Measurements from ENCODE around the gene DGKD.
A peak's percentile ranks its signal among the peaks of the same experiment; 100 is the strongest.
"Not testable (repeated sequence)": the region's sequence is repeated elsewhere in the genome, so short reads cannot be mapped to it uniquely, and the experiment has no call there.

The DGKD gene

GRCh38 chr2:233389601-233390125 is 35.4 kb downstream of the DGKD start:
- peaks cover 36% of the 10 kb centered on the region; the same call in 1 of the 2 replicates for H3K36me3 ChIP-seq (ENCODE audit: insufficient read depth, low read length)
- TF ChIP-seq, protein P1, sequence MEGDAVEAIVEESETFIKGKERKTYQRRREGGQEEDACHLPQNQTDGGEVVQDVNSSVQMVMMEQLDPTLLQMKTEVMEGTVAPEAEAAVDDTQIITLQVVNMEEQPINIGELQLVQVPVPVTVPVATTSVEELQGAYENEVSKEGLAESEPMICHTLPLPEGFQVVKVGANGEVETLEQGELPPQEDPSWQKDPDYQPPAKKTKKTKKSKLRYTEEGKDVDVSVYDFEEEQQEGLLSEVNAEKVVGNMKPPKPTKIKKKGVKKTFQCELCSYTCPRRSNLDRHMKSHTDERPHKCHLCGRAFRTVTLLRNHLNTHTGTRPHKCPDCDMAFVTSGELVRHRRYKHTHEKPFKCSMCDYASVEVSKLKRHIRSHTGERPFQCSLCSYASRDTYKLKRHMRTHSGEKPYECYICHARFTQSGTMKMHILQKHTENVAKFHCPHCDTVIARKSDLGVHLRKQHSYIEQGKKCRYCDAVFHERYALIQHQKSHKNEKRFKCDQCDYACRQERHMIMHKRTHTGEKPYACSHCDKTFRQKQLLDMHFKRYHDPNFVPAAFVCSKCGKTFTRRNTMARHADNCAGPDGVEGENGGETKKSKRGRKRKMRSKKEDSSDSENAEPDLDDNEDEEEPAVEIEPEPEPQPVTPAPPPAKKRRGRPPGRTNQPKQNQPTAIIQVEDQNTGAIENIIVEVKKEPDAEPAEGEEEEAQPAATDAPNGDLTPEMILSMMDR (conservative IDR thresholded peaks at IDR 0.05; ENCODE audit: low read length): no peak
- TF ChIP-seq EZH2phosphoT487 (IDR thresholded peaks at IDR 0.05; ENCODE audit: borderline replicate concordance): no peak
- peak overlapping the region; percentile 20 for H3K4me2 ChIP-seq (ENCODE audit: low read depth, low read length, poor library complexity, severe bottlenecking)
- H3K9me2 ChIP-seq (replicated peaks; ENCODE audit: low read depth, low read length): no peaks in the 10 kb centered on the region
- H3K27me3 ChIP-seq (ENCODE audit: insufficient read depth, low read length, poor library complexity, severe bottlenecking): no peaks in the 10 kb centered on the region
- H3F3A ChIP-seq (ENCODE audit: low read depth): peaks cover 9% of the 10 kb centered on the region
- H3K79me2 ChIP-seq (ENCODE audit: insufficient read depth, low read length): peaks cover 71% of the 10 kb centered on the region
- H3K9me3 ChIP-seq (ENCODE audit: insufficient read depth, low read depth, low read length): no peaks in the 10 kb centered on the region
- H2AFZ ChIP-seq (ENCODE audit: low read length): no peak overlapping the region
- peaks cover 44% of the 10 kb centered on the region for H3K4me1 ChIP-seq (ENCODE audit: insufficient read depth, low read length, poor library complexity, severe bottlenecking)
- no peak overlapping the region for H3K4me3 ChIP-seq (ENCODE audit: low read length, poor library complexity, severe bottlenecking)
- H3K9ac ChIP-seq (ENCODE audit: low read depth, low read length, poor library complexity, severe bottlenecking): no peak overlapping the region
- no peaks in the 10 kb centered on the region for H4K20me1 ChIP-seq (ENCODE audit: insufficient read depth, low read length, poor library complexity, severe bottlenecking)

- Histone ChIP-seq H3K4me3 (ENCODE audit: low read length, poor library complexity, severe bottlenecking) (no peak overlapping the region), H3K27me3 (ENCODE audit: insufficient read depth, low read length, poor library complexity, severe bottlenecking) (no peaks in the 10 kb centered on the region), H2AFZ (ENCODE audit: low read length) (no peak overlapping the region), H3K4me2 (ENCODE audit: low read depth, low read length, poor library complexity, severe bottlenecking) (no peak overlapping the region), H3K79me2 (ENCODE audit: insufficient read depth, low read length) (peaks cover 29% of the 10 kb centered on the region), H3K9me2 (replicated peaks; ENCODE audit: low read depth, low read length) (no peaks in the 10 kb centered on the region), H3K9me3 (ENCODE audit: insufficient read depth, low read depth, low read length) (no peaks in the 10 kb centered on the region), H3K9ac (ENCODE audit: low read depth, low read length, poor library complexity, severe bottlenecking) (no peak overlapping the region), H3F3A (ENCODE audit: low read depth) (peaks cover 4% of the 10 kb centered on the region; the same call in 1 of the 2 replicates), H3K4me1 (ENCODE audit: insufficient read depth, low read length, poor library complexity, severe bottlenecking) (peaks cover 38% of the 10 kb centered on the region), H4K20me1 (ENCODE audit: insufficient read depth, low read length, poor library complexity, severe bottlenecking) (no peaks in the 10 kb centered on the region), H3K36me3 (ENCODE audit: insufficient read depth, low read length) (peaks cover 30% of the 10 kb centered on the region; the same call in 1 of the 2 replicates)
- TF ChIP-seq, protein P1 (conservative IDR thresholded peaks at IDR 0.05; ENCODE audit: low read length): no peak
- no peak for TF ChIP-seq EZH2phosphoT487 (IDR thresholded peaks at IDR 0.05; ENCODE audit: borderline replicate concordance)
Observed at GRCh38 chr2:233395687-233396086, 41.4 kb downstream of the DGKD start.

GRCh38 chr2:233396726-233397665 is 42.7 kb downstream of the DGKD start:
- H3K9ac ChIP-seq (ENCODE audit: low read depth, low read length, poor library complexity, severe bottlenecking); H3K9me3 ChIP-seq (ENCODE audit: insufficient read depth, low read depth, low read length); H3F3A ChIP-seq (ENCODE audit: low read depth); H4K20me1 ChIP-seq (ENCODE audit: insufficient read depth, low read length, poor library complexity, severe bottlenecking); H3K9me2 ChIP-seq (replicated peaks; ENCODE audit: low read depth, low read length); H3K27me3 ChIP-seq (ENCODE audit: insufficient read depth, low read length, poor library complexity, severe bottlenecking); H3K4me2 ChIP-seq (ENCODE audit: low read depth, low read length, poor library complexity, severe bottlenecking); H2AFZ ChIP-seq (ENCODE audit: low read length); H3K4me3 ChIP-seq (ENCODE audit: low read length, poor library complexity, severe bottlenecking): not testable (repeated sequence)
- H3K79me2 ChIP-seq (ENCODE audit: insufficient read depth, low read length): peaks cover 38% of the 10 kb centered on the region
- H3K36me3 ChIP-seq (ENCODE audit: insufficient read depth, low read length): peaks cover 21% of the 10 kb centered on the region; the same call in 1 of the 2 replicates
- H3K4me1 ChIP-seq (ENCODE audit: insufficient read depth, low read length, poor library complexity, severe bottlenecking): peaks cover 48% of the 10 kb centered on the region

All from Loucy (cell line).